Kidney (tissue), 14 donors: Measurements from ENCODE around the gene ADIRF. TPM values are rescaled to one million over a fixed set of nuclear protein-coding genes. Genes with fewer than 3 reads are reported as not detected.

Experiments used
- DNase-seq, 5 donors: peaks; one replicate each; pipeline ENCODE4 v3.0.0-alpha.2; 2013 to 2020
- FAIRE-seq: peaks from 2 replicates; lab custom pipeline; 2012; peaks lifted over from hg19 to GRCh38; lab: Jason Lieb, UNC
- H3K27ac ChIP-seq, 2 donors: one replicate each; pipeline ENCODE4 v1.7.0; 2013; ENCODE audit warnings: low read depth in 2 of 2, low read length in 2 of 2, inconsistent platforms in 1 of 2
- H3K27me3 ChIP-seq: one replicate; pipeline ENCODE4 v1.7.1; 2013; ENCODE audit warnings: low read length, inconsistent platforms; ENCODE audit not compliant: control insufficient read depth, insufficient read depth
- H3K36me3 ChIP-seq, 3 donors: one replicate each; pipeline versions ENCODE4 v1.7.0 to v1.7.1; 2013; ENCODE audit warnings: low read length in 3 of 3, control low read depth in 1 of 3, inconsistent platforms in 1 of 3; ENCODE audit not compliant: insufficient read depth in 3 of 3, control insufficient read depth in 2 of 3
- H3K4me1 ChIP-seq, 3 donors: one replicate each; pipeline versions ENCODE4 v1.7.0 to v1.7.1; 2013; ENCODE audit warnings: low read length in 3 of 3, inconsistent platforms in 1 of 3, low read depth in 1 of 3; ENCODE audit not compliant: control insufficient read depth in 2 of 3, insufficient read depth in 2 of 3
- H3K4me3 ChIP-seq, 3 donors: one replicate each; pipeline versions ENCODE4 v1.7.0 to v1.8.1; 2013; ENCODE audit warnings: low read length in 3 of 3, control low read depth in 1 of 3, inconsistent platforms in 1 of 3
- H3K9ac ChIP-seq, 3 donors: one replicate each; pipeline versions ENCODE4 v1.7.0 to v1.7.1; 2013; ENCODE audit warnings: low read length in 3 of 3, control low read depth in 1 of 3, inconsistent platforms in 1 of 3
- H3K9me3 ChIP-seq, 3 donors: one replicate each; pipeline versions ENCODE4 v1.7.0 to v1.7.1; 2013; ENCODE audit warnings: low read length in 3 of 3, control low read depth in 1 of 3, inconsistent platforms in 1 of 3; ENCODE audit not compliant: control insufficient read depth in 2 of 3, insufficient read depth in 1 of 3
- intact Hi-C: fragments of 100-400 bp; cut with DNase I; formaldehyde crosslinking; loops from one replicate; pipeline ENCODE4 v1.11.1; 2022
- polyA plus RNA-seq: library from polyadenylated mRNA; stranded (reverse); fragments of 350-450 nt; fragmentation: Illumina TruSeq; extraction: RNeasy Lipid Tissue Mini Kit (QIAGEN cat#74804); gene quantifications from one replicate; pipeline ENCODE4 v1.2.3, GENCODE V29; 2014; ENCODE audit warnings: low read depth, low replicate concordance; ENCODE audit not compliant: insufficient read depth
- total RNA-seq: library from RNA; stranded (reverse); fragmentation: NEBNext Ultra II Directional; extraction: Animal tissue kit (Norgen Biotek cat#: 25700); gene quantifications from one replicate; pipeline ENCODE4 v1.2.1, GENCODE V29; 2021
- TF ChIP-seq, protein P1 (sequence below): IDR thresholded peaks from 3 replicates; pipeline ENCODE4 v1.5.1; 2012; ENCODE audit warnings: mild to moderate bottlenecking, moderate library complexity, borderline replicate concordance; ENCODE audit not compliant: insufficient read depth; ENCODE audit errors: extremely low read depth
- donor health status: control.
- donor health status: control.
- donor health status: control.
- donor health status: control.
- donor health status: control.
- donor health status: DM: yes; HTN: yes; CAD: no.
- donor health status: Normal renal cell carcinoma (clear cell type).

The ADIRF gene
- total and polyA plus RNA-seq, 2 donors from 2014 or later = 357 to 897 TPM

DNA sequence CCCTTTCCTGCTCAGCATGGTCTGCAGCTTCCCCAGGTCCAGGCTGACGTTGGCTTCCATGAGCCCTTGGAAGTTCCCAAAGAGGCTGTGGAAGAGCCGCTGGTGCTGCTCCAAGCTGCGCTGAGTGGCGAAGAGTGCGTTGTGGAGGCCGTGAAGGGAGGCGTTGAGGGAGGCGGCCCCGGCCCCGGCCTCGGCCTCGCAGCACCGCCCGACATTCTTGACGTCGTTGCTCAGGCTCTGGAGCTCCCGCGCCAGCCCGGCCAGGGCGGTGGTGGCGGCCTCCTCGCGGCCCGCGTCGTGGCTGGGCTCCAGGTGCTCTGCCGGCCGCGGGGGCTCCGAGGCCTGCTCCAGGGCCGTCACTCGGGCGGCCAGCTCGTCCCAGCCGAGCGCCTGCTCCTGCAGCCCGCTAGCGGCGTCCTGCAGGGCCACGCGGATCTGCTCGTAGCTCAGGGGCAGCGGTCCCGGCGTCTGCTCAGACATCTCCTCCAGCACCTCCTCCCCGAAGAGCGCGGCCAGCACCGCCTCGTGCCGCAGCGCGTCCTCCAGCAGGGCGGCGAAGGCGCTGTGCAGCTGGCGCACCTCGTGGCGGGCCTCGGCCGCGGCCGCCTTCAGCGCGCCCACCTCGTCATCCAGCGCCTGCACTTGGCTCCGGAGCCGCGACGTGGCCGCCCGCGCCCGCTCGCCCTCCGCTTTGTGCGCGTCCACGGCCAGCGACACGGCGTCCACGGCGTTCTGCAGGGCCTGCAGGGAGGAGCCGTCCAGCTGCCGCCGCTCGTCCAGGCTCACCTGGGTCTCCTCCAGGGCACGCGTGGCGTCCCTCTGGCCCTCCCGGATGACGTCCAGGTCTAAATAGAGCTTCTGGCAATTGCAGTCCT is 25.6 kb upstream of the ADIRF start:
- Histone ChIP-seq H3K27ac (no peak overlapping the region), H3K36me3 (no peaks in the 10 kb centered on the region), H3K9me3 (no peaks in the 10 kb centered on the region), H3K27me3 (no peaks in the 10 kb centered on the region), H3K4me3 (no peak overlapping the region), H3K4me1 (peaks cover 0 to 29% (median 0%) of the 10 kb centered on the region in 3 donors), H3K9ac (no peak overlapping the region)
- FAIRE-seq (no peak), DNase-seq (peak in 3 of 5 donors; percentile 36 to 73 (median 57))
- TF ChIP-seq, protein P1, sequence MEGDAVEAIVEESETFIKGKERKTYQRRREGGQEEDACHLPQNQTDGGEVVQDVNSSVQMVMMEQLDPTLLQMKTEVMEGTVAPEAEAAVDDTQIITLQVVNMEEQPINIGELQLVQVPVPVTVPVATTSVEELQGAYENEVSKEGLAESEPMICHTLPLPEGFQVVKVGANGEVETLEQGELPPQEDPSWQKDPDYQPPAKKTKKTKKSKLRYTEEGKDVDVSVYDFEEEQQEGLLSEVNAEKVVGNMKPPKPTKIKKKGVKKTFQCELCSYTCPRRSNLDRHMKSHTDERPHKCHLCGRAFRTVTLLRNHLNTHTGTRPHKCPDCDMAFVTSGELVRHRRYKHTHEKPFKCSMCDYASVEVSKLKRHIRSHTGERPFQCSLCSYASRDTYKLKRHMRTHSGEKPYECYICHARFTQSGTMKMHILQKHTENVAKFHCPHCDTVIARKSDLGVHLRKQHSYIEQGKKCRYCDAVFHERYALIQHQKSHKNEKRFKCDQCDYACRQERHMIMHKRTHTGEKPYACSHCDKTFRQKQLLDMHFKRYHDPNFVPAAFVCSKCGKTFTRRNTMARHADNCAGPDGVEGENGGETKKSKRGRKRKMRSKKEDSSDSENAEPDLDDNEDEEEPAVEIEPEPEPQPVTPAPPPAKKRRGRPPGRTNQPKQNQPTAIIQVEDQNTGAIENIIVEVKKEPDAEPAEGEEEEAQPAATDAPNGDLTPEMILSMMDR = no peak
- intact Hi-C loops = no loop called here

DNA sequence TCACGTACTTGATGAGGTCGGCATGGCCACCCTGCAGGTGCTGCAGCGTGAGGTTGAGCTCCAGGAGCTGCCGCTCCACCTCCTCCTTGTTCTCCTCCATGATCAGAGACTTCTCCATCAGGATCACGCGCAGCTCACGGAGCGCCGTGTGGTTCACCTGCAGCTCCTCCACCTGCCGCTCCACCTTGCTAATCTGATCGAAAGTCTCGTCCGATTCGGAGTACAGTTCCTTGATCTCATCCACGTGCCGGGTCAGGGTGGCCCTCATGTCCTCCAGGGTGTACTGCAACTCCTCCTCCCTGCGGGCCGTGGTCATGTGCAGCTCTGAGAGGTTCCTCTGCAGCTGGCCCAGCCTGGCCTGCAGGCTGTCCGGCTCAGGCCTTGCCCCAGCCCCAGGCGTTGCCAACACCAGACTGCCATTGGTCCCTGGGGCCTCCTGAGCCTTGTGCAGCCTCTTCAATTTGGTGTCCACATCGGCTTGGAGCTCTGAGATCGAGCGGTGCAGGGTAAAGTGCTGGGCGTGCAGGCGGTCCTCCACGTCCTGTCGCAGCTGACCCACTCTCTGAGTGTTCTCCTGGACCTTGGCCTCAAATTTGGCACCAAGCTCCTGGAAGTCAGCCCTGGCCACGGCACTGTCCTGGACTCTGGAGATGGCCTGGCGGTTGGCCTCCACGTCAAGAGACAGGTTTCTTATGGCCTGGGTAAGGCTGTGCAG is 24.8 kb upstream of the ADIRF start:
- Histone ChIP-seq H3K9me3 (no peaks in the 10 kb centered on the region), H3K9ac (no peak overlapping the region), H3K36me3 (no peaks in the 10 kb centered on the region), H3K4me1 (peaks cover 0 to 29% (median 0%) of the 10 kb centered on the region in 3 donors), H3K27ac (no peak overlapping the region), H3K4me3 (no peak overlapping the region), H3K27me3 (no peaks in the 10 kb centered on the region)
- FAIRE-seq (no peak), DNase-seq (no peak)
- TF ChIP-seq, protein P1 = no peak
- intact Hi-C loops = no loop called here

DNA sequence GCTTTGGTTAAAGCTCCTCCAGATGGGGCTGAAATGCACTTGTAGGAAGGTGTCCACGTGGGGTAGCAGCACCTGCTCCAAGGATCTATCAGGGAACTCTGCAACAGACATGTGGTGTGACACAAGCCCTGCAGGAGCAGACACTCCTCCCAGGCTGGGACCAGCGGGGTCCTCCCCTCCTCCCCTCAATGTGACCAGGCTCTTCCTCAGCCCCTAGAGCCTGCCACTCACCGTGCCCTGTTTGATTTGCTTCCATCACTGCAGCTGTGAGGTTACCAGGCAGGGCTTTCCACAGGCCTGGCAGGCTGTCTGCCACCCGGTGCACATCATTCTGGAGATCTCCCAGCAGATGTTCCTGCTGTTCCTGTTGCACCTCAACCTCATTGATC is 24.3 kb upstream of the ADIRF start:
- TF ChIP-seq, protein P1 = no peak
- Histone ChIP-seq H3K4me1 (peaks cover 0 to 29% (median 0%) of the 10 kb centered on the region in 3 donors), H3K4me3 (no peak overlapping the region), H3K27ac (no peak overlapping the region), H3K9me3 (no peaks in the 10 kb centered on the region), H3K27me3 (no peaks in the 10 kb centered on the region), H3K36me3 (no peaks in the 10 kb centered on the region), H3K9ac (no peak overlapping the region)
- intact Hi-C loops = no loop called here
- FAIRE-seq (no peak), DNase-seq (peak in 1 of 5 donors; percentile 31)
